HG03097 (cell line): ENCODE results near the gene DPEP3.

ENCODE experiments used
- ATAC-seq: cut with Tn5 transposase; IDR thresholded peaks from one replicate; pipeline ENCODE4 v1.9.1; 2021; ENCODE audit not compliant: unreplicated experiment, low FRiP score

Gene DPEP3

GRCh38 chr16:67967958-67968399 lies 12.3 kb downstream of the DPEP3 start:
- peak; percentile 24 for ATAC-seq

DNA sequence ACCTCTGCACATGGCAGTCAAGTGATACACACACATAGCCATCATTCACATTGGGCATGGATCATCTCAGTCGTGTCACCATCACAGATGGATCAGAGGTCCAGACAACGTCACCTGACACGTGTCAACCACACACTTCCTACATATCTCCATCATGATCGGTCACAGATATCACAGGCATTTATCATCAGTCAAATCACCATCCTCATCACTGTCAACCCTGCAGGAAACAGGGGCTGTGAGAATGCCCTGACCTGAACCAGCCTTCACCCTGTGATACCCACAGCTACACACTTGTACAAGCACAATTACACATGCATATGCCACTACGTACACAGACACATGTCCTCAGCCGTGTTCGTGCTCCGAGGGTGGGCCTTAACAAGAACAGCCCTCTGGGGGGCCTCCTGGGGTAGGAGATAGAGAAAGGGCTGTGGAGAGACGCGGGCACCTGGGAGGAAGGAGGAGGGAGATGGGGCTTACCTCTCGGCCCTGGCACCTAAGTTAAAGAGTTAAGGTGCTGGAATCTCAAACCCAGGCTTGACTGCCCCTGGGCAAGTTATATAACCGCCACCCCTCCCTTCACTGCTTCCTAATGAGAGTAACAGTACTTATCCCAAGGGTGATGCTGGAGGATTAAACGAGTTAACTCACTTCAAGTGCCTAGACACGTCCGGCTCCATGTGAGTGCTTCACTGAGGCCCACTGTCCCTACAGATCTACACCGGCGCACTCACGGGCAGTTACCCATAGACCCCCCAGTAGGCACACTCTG lies 12.9 kb downstream of the DPEP3 start:
- no peak for ATAC-seq

DNA sequence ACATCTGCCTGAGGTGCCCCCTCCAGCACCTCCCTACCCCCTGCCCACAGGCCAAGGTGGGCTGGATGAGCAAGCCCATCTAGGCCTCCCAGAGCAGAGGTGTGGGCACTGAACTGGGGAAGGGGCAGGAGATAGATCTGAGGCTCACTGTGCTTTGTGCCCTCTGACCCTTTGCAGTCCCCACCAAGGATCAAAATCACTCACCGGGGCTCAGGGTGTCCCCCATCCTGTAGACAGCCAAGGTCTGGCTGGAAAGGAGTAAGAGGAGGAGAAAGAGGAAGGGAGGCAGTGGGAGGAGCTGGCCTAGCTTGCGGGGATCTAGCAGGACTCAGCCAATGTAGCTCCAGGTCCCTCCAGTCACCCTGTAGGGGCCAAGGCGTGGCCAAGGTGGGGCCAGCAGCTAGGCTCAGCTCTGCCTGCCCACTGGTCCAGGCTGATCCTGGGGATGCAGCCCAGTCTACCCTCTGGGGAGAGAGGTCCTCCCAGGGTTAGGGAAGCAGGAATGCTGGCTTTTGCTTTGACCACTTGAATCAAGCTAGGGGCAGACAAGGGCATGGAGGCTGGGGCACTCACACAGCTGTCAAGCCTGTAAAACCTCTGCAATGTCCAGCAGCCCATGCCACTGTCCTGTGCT lies 13.6 kb downstream of the DPEP3 start:
- ATAC-seq = no peak

DNA sequence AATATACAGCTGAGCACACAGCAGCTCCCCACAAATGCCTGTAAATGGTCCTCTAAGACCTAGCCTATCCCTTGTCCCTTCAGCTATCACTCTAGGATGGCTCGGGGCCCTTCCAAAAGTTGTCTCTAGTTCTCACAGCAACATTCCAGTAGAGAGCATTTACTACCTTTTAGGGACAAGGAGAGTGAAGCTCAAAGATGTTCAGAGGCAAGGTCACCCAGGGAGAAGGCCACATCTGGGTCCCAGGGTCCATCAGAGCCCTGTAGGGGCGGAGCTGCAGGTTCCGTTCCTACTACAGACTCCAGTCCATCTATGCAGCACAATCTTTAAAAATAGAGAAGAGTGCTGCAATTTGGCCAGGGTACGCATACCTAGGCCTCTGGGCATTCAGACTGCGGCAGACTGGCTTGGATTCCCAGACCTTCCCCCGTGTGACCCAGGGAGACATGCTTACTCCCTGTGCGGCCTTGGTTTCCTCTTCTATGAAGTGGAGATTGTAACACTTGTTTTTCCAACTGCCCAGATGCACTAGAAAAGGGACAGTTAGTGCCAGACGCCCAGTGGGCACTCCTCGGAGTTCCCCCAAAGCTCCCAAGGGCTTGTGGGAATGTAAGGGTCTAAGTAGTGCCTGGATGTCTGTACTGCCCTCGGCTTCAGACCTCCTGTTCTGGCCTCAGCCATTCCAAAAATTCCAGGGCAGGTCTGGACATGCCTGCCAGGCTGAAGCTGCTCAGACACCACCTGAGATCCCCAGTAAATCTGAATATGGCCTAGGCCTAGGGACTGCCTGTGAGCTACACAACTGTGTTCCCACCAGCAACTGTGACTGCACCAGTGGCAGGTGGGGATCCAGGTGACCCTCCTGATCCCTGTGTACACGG lies 14.4 kb downstream of the DPEP3 start:
- no peak for ATAC-seq

DNA sequence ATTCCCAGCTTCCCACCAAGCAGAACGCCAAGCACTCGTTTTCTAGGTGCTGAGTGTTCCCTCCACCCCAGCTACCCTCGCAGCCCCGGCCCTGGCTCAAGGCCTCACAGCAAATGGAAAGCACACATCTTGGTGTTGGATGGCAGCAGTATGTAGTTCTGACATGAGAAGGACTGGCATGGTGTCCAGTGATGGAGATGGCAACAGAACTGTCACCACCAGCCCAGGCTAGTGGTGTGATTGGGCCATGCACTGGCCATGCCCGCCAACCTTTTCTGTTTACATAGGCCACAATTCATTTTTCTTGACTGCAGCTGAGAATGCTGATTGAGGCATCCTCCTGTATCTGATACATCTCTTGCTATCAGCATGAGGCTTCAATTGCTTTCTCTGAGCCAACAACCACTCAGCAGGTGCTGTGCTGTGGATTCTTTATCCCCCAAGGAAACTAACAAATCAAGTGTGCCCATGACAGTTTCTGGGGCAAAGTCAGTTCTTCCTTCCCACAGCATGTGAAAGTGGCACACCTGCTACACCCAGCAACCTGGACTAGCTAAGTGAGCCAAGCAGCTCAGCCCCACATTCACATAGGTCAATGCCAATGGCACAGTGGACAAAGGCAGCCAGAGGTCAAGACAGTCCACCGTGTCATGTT lies 15.7 kb downstream of the DPEP3 start:
- no peak for ATAC-seq

DNA sequence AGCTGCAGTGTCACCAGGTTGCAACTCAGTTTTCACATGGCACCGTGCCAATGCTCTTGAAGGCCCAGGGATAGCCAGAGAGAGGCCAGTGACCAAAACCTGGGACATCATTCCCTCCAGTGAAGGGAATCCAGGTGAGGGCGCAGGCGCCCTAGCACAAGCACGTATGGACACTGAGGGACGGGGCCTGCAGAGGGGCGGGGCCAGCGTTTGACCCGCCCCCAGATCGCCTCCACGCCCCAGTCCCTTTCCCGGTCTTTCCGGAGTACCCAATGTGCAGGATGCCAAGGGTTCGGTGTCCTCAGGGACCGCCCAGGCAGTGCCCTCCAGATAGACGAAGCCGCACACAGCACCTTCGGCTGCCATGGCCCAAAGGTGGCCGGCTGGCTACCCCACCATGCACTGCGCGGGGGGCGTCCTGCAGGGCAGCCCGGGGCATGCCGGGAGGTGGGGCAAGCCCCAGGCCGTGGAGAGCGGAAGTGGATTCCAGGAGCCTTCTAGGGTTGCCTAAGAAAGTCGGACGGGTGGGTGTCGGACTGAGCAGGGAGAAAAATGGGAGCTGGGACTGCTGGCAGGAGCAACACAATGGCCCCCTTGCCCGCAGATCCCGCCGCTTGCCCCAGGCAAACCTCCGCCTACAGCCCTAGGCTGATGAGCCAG lies 16.5 kb downstream of the DPEP3 start:
- no peak for ATAC-seq

GRCh38 chr16:67963292-67963661 lies 17.0 kb downstream of the DPEP3 start:
- ATAC-seq = no peak

GRCh38 chr16:67962135-67962534 lies 18.2 kb downstream of the DPEP3 start:
- ATAC-seq = no peak

DNA sequence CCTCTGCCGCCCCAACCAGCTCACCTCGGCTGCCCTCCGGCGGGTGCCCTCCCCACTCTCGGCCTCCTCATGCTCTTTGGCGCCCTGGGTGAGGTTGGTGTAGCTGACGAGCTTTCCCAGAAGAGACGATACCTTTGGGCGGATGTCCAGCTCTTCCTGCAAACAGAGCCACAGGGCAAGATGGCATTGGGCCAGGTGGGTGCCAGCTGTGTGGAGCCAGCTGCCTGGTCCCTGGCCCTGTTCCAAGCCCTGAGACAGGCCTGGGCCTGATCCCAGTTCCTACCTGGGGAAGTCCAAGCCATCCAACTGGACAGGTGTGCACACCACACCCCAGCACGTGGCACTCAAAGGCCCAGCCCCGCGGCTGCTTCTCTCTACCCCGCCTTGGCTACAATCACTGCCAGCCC lies 18.7 kb downstream of the DPEP3 start:
- ATAC-seq = no peak

DNA sequence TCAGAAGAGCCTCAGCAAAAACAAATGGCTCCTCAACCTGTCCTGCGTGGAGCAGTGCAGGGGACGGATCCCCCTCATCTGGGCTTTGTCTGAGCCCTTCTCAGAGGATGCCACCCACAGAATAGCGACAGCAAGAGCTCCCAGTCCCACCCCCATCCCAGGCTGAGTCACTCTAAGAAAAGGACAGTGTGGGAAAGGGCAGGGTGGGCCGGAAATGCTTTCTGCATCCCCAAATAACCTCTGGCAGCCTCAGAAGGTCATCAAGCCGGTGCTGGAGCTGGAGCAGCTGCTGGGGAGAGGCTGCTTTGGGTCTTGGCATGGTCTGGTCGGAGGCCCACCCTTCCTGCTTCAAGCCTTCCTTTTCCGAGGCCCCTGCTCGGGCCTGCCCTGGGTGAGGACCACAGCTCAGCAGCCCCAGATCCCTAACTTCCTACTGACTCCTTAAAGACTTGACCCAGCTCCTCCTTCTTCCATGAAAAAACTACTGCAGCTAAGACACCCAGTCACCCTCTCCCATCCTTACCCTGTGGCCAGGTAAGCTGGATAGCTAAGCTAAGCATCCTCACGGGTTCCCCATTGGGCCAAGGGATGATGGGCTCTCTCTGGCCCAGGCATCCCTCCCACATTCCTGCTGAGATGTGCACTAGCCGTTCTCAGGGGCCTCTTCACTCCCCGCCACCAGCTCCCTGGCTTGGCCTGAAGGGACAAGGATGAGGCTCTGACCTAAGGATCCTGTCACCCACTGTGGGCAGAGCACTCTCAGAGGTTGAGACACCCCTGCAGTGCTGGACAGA lies 20.6 kb downstream of the DPEP3 start:
- no peak for ATAC-seq

DNA sequence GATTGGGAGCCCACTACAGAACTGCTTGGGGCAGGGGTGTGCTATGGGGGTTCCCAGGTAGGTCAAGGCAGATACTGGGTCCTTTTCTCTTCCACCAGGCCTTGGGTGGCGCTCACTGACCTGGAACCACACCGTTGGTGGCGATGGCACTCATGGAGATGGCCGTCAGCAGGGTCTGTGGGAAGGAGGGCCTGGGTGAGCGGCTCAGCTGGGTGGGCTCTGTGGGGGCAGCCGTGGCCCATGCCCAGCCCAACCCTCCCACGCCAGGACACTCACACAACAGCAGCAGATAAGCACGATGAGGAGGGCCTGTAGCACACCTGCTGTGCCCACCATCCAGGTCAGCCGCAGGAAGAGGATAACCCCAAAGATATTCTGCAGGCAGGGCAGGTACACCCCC lies 22.7 kb downstream of the DPEP3 start:
- ATAC-seq = no peak

GRCh38 chr16:67954421-67955196 lies 25.7 kb downstream of the DPEP3 start:
- no peak for ATAC-seq

- ATAC-seq = no peak
Measured at GRCh38 chr16:67953641-67954375, 26.5 kb downstream of the DPEP3 start.

DNA sequence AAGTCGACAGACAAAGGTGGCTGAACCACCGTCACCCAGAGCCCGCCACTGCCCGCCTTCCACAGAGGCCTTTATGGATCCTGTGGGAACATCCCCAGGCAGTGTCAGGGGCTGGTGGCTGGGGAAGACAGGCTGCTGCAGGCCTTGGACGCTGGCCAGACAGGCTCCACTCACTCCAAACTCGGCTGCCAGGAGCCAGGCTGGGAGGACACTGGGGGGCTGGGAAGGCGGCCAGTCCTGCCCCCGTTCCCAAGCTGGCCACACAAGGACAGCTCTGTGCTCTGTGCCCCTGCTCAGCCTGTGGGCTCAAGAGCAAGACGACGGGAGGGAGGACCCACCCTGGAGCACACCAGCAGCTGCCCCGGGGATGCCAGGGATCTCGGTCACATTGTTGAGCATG lies 28.8 kb downstream of the DPEP3 start:
- no peak for ATAC-seq

DNA sequence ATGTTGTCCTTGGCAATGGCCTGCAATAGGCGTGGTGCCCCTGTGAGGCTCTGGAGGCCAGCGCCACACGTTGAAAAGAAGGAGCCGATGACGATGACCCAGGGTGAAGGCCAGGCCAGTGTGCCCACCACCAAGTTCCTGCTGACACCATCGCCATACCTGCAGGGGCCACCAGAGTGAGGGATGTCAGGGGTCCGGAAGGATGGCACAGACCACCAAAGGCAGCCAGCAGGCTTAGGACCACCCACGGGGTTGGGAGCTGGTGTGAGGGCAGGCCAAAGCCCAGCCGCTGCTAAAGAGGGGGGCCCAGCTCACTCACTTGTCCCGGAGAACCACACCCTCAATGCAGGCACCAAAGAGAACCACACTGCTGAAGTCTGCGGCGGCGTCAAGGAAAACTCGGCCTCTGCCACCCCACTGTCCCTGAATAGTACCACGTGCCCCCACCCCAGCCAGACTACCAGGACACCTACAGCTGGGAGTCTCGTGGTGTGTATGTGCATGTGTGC lies 29.9 kb downstream of the DPEP3 start:
- ATAC-seq = no peak

DNA sequence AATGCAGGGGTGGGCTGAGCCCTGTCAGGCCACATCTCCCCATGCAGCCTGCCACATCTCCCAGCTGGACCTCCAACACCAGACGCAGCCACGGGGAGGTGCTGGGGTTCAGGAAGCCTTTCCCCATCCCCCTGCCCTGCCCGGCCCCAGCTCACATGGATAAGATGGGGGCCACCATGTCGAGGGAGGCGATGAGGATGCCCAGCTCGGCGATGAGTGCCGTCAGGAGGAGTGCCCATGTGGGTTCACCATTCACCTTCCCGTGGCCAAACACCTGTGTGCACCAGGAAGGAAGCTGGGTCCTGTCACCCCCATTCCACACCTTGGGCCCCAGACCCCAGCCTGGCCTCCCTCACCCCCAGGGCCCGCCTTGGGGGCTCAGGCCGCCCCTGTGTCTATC lies 30.7 kb downstream of the DPEP3 start:
- ATAC-seq = no peak

GRCh38 chr16:67948015-67948414 lies 32.3 kb downstream of the DPEP3 start:
- ATAC-seq = no peak

GRCh38 chr16:67946966-67947558 lies 33.2 kb downstream of the DPEP3 start:
- no peak for ATAC-seq
